EH (cell line): Measurements from ENCODE around the gene PARN.
A peak's percentile ranks its signal among the peaks of the same experiment; 100 is the strongest.

ENCODE experiments used
- DNase-seq: peaks from one replicate; pipeline ENCODE4 v3.0.0-alpha.2; 2015; ENCODE audit warnings: low read depth

PARN gene

DNA sequence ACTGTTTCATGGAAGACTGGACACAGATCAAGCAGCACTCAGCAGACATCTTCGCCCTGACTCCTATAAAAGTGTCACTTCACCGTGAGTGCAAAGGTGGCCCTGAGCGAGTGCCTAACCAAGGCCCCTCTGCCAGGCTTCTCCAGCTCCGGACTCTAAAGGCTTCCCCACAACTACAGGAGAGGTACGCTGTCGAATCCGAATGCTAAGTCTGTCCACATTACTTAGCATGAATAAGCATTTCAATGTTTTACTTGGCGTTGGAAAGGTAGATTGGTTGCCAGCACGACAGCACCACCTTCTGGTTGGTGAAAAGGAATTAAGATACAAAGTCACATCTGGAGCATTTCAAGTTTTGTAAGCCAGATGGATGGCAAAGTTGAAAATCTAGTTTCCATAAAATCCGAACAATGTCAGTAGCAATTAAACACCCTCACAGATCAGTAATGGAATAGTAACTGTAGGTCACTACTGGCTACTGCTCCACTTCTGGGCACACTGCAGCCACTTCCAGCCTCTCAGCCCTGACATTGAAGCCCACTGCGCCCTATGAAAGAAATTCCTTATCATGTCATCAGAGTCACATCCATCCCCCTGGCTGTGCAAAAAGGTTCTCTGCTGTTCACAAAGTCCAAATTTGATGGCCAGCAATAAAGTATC lies 100.9 kb downstream of the PARN start:
- DNase-seq = peak; percentile 91

DNA sequence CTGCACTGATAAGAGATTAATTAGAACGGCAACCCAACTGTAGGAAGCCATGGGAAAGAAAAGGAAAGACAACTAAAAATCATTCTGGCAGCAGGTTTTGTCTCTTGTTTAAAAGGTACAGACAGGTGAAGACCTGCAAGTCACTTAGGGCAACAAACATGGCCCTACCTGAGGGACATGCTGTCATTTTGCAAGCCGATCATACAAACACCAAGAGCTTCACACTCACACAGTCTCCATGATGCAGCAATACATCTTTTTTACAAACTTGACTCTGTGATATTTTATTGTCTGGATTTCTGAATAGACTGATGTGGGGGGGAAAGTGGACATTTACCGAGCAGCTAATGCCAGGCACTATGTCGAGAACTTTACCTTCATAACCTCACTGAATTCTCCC lies 101.8 kb downstream of the PARN start:
- DNase-seq = no peak

DNA sequence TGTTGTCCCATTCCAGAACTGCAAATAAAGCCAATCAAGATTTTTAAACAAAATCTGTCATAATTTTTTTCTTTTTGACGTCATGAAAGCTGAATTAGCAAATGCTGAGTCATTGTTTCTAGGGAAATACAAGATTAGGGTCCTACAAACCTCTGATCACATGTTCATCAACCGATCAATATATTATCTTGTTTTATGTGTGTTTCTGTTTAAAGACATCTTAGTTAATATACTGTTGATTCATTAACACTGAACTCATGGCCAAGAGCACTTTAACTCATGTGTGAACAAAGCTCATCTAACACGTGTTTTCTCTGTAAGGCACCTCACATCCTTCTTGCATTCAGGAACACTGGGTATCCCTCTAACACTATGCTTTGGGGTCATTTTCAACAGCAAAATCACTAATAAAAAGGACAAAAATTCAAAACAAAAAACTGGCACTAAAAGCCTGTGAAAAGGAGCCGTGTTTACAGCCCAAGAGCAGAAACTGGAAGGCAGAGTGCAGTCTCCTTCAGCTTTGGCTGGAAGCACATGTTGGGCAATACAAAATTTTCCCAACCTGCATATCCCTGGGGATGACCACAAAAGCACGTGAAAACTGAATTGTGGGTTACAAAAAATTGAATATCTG lies 102.5 kb downstream of the PARN start:
- peak; percentile 26 for DNase-seq

DNA sequence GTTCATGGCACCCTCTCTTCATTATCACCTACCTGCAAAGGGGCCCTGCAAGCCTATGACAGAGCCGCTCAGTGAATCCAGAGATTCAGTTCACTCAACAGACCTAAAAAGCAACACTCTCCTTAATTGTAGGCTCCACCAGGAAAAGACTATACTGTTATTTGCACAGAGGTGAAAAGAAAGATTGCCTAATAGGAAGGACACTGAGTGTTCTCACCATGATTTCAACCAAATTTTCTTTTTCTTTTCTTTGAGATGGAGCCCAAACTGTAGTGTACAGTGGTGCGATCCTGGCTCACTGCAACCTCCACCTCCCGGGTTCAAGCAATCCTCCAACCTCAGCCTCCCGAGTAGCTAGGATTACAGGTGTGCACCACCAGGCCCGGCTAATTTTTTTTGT lies 104.5 kb downstream of the PARN start:
- DNase-seq = no peak

DNA sequence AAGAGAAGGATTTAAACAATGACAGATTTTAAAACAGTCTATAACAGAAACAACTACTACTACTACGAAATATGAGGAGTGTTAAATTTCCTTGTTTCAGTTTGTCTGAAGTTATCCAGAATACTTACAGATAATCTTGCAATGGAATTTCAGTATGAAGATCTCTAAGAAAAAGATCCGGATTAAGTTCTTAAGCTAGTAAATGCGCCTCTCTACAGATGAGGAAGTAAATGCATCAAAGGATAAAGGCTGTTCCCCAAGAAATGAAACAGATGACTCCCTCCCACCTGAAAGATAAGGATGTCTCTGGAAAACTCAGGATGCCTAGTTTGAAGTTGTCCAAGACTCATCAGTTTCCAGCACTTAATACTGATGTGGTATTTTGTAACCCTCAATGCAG lies 105.1 kb downstream of the PARN start:
- no peak for DNase-seq

DNA sequence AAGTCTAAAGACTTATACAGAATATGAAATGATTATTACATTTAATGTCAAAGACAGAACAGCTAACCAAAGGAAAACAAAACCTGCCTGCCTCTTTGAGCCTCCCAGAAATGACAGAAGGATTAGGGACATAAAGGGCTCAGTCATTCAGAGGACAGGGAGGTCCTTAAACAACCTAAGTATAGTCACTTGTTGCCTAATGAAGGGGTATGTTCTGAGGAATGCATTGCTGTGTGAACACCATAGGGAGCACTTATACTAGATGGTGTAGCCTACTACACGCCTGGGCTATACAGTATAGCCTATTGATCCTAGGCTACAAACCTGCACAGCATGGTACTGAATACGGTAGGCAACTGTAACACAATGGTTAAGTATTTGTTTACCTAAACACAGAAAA lies 106.4 kb downstream of the PARN start:
- no peak for DNase-seq

DNA sequence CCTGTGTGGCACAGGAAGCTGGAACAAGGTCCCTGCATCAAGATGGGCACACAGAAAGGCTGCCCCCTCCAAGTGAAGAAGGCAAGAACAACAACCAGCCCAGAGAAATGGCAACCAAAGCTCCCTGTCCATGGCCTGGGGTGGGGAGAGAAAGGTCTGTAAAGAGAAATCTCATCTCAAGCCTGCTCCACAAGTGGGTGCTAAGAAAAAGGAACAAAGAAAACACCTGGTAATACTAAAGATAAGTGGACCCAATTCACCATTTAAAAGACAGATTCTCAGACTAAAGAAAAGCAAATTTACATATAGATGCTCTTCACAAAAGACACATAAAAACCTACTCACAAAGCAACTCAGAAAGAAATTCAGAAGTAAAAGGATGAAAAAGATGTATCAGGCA lies 107.4 kb downstream of the PARN start:
- no peak for DNase-seq

DNA sequence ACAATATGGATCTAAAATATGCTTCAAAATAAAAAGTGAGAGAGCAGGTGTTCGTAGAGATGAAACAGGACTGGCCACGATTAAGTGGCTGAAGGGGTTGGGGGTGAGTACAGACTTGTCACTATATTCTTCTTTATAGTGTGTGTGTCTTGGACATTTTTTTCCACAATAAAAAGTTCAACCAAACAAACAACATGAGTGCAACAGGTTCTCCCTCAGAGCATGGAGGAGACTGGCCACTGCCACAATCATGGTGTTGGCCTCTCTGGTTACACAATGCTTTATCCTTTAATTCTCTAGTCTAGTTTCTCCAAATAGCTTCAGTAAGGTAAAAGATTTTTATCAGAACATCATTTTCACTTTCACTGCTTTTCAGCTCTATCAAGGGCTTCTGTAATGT lies 109.3 kb downstream of the PARN start:
- DNase-seq = no peak

DNA sequence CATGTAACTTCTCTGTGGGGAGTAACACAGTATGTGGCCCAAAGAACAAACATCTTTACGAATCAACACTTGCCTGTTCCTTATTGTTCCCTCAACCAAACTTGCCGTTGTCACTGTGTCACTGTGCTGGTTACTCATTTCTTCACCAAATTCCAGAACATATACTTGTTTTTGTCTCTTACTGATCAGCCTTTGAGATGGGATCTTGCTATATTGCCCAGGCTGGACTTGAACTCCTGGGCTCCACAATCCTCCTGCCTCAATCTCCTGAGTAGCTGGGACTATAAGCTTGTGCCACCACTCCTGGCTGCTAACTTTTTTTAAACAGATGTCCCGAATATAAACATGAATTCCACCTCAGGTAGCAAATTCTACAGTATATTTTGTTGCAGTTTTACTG lies 115.1 kb downstream of the PARN start:
- no peak for DNase-seq

DNA sequence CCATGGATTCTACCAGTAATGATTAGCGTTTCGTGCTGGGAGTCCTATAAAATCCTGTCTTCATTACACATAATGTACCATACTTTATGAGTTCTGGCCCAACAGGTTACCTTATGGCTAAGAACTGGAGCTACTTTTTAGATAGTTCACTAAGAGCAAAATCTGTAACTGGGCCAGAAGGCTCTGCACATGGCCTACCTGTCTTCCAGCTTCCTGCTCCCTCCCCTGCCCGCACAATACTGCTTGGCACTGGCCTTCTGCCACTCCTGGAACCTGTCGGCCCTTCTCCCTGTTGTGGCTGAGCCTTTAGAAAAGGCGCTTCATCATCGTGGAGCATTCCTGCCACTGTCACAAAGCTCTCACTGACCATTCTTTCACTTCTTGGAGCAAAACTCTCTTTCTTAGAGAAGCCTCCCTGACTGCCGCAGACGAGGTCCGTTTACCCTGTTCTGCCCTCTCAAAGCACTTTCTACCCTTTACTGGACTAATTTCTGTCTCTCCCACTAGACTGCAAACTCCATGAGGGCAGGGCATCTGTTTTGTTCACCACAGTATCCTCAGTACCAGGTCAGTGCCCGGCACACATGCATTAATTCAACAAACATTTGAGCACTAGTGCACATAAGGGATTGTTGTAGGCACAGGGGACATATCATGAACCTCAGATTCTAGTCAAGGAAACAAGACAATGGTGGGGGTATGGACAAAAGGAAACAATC lies 116.5 kb downstream of the PARN start:
- no peak for DNase-seq

DNA sequence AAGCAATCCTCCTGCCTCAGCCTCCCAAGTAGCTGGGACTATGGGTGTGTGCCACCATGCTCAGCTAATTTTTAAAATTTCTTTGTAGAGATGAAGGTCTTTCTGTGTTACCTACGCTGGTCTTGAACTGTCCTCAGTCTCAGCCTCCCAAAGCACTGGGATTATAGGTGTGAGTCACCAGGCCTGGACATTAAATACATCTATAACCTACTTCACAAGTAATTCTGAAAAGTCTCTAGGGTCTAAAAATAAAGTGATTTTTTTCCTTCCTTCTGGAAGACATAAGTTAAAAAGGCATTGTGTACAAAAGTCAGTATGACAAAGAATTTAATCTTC lies 118.3 kb downstream of the PARN start:
- peak; percentile 33 for DNase-seq

DNA sequence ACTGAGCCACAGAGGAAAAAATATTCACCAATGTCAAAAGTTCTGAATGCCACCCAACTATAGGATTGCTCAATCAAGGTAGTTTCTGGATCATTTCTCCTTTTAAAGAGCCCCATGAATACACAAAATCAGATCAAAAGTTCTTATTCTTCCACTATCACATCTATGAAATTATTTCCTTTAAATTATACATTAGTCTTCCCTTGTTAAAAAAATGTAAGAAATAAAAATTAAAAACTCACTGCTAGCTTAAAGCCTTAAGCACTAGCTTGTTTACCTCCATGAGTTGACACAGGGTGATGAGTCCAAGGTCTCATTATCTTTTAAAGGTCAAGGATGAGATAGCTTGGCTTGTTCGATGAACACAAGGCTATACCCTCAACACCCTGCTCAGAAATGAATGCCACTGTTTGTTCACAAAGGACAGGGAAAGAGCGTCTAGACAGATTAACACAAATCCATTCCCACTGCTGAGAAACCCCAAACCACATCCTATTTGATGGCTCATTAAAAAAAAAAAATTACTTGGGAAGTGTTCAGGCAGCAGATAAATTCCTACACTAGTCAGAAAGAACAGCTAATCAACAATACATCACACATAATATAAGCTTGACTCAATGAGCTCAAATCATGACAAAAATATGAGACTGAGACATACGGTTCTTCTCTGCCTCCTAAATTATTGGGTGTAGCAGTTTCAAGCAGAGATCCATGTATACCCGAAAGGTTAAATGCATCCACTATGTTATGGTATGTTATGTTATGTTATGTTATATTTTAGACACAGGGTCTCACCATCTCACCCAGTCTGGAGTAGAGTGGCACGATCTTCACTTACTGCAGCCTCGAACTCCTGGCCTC lies 118.9 kb downstream of the PARN start:
- DNase-seq = peak; percentile 91

DNA sequence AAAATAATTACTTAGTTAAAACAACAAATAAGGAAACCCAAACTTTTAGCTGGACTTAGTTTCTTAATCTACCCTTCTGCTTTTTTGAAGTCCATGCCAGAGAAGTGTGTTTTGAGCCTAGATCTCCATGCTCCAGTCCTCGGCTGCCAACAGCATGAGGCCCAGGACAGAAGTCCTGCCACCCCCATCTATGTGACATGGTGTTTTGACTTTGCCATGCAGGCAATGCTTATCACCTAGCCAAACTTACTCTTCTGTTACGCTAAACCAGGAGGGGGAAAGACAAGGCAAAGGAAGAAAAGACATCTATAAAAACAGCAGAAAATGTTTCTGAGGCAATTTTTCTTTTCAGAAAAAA lies 119.5 kb downstream of the PARN start:
- DNase-seq = no peak

DNA sequence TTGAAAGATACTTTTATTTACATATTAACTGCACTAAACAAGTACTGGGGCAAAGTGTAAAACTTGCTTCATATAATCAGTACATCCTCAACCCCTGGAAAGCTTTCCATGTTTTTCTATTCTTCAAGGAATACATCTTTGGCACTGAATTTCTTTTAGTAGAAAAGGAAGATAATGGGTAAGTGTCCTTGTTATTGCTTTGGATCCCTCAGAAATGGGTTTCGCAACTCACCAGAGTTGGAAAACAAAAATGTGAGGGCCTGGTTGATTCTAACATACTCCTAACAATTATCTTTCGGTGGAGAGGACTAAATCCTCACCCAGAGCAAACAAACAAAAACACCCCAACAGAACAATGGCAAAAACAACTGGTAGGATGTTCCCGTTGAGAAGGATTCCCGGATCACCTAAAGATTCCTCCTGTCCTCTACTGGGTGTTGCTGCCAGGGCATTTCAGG lies 120.4 kb downstream of the PARN start:
- peak; percentile 22 for DNase-seq

DNA sequence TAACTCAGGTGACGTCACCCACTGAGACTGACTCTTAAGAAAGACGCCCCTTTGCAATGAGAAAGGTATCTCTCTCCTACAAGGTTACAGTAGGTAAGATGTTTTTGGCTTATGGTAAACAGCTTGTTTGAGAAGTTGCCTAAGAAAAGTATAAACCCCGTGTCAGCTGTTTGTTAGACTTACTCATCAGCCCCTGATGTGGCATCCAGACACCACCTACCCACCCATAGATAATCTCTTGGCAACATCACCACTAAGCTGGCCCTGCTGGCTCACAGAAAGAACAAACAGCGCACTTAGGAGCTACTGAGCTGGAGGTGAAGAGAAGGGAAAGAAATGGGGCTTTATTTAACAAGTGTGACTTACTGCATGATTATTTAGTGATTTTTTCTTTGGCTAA lies 121.0 kb downstream of the PARN start:
- DNase-seq = peak; percentile 12

DNA sequence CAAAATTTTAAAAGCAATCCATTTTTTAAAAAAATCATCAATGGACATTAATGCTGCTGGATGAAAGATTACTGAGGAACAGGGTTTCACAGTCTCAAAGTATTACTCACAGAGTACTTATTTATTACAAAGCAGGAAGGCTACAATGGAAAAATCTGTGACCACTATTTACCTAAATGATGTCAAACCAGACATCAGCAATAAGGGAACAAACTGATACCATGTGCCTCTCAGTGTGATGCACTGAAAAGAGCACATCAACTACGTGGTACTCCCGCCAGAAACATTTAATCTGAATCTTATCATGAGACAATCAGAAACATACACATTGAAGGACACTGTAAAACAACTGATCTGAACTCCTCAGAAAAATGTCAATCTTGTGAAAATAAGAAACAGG lies 124.2 kb downstream of the PARN start:
- peak; percentile 48 for DNase-seq

DNA sequence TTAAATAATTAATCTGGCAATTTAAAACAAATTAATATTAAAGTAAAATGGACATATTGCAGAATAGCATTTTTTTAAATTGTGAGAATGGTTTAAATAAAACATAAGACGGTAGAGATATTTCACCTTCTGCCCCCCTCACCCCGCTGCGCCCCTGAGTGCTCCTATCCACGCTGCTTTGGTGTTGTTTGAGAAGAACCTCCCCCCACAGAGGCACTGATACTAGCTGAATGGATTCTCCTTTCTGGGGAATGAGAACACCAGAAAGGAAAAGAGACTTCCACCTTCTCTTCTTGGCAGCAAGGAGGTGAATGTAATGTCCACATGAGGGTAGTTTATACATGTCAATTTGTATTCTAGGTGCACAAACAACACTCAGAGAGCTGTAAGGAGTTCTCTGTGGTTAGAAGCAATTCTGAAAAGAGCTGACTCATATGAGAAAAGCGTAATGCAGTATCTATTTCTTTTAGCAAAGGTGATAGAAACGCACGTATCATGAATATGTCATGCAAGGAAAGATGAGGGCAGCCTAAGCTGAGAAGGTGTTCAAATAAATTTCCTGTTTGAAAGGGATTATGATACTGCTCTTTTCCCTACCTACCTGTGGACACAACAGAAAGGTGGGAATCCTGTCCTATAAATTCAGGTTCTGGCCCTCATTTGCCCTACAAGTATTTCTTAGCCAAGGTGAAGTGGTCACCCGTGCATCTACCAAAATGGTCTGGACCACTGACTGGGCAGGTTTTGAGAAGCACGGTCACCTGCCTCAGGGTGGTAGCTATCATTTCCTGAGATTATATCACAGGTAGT lies 126.9 kb downstream of the PARN start:
- peak; percentile 57 for DNase-seq

DNA sequence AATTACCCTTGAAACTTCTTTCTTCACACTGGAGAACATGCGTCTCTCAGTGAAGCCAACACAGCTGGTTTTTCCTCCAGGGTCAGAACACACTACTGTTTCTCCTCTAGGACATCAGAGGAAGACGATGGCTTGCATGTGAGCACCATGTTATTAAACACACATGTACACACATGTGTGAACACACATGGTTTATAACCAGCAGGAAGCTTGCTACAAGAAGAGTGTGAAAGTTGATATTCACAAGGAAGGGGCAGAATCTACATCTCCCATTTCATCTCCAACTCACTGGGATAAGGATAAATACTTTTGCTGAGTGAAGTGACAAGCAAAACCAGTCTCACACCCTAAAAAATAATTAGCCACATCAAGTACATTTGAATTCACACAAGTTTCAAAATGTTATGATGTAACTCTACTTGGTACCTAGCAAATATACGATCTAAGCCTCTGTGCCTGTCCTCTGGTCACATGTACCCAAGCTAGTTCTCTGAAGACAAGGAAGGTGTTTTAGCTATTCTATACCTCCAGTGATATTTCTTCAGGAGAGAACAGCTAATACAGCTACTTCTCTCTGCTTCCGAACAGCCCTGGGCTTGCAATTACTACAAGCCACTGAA lies 127.7 kb downstream of the PARN start:
- DNase-seq = no peak

DNA sequence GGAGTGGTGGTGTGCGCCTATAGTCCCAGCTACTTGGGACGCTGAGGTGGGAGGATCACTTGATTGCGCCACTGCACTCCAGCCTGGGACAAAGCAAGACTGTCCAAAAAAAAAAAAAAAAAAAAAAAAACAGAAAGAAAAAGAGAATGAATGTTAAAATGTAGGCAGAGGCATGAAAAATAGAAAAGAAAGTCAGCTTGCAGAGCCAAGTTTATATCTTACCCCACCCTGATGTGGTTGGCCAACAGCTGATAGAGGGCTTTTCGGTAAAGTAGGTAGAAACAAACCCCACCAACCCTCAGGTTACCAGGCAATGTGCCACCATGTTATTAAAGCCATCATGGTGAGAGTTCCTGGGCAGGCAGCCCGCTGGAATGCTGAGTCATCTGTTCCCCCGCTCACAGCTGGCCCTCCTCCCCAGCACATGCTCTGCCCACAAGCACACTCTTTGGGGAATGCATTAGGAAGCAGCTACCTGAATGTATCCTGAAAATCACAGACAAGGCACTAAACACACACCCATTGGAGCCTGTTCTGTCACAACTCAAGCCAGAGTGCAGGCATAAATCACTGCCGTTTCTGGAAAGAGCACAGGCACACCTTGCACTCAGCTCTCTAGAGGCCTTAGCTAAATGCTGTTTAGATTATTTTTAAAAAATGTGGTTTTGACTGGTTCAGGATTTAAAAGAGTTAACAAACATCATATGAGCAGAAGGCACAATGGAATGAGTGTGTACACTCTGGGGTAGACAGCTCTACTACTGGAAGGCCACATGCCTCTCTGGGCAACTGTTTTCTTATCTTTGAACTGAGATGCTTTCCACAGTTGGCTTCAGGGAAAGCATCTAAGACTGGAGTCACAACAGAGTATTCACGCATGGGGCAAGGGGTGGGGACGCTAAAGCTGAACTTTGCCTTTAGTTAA lies 128.5 kb downstream of the PARN start:
- peak; percentile 93 for DNase-seq

DNA sequence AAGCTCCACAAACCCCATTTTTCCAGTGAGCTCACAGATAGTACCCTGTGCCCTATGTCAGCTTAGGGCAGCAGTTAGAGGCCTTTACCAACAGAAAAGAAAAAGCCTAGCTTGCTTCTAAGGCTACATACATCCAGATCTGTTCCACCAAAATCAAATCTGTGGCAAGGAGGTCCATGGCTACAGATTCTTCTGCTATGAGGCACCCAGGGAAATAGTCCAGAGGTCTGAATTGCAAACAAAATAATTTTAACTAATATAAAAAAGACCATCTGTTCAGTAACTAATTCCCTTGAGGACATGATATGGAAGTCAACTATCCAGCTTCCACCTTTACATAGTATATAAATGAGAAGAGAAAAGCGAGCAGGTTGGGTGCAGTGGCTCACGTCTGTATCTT lies 129.3 kb downstream of the PARN start:
- DNase-seq = peak; percentile 18
